ENCODE results near the gene FAM153A.
"Not testable (repeated sequence)": the region's sequence is repeated elsewhere in the genome, so short reads cannot be mapped to it uniquely, and the experiment has no call there.

FAM153A gene
- 3.8 to 57.1 (median 31.3) reads per million in 3 experiments for total RNA-seq

DNA sequence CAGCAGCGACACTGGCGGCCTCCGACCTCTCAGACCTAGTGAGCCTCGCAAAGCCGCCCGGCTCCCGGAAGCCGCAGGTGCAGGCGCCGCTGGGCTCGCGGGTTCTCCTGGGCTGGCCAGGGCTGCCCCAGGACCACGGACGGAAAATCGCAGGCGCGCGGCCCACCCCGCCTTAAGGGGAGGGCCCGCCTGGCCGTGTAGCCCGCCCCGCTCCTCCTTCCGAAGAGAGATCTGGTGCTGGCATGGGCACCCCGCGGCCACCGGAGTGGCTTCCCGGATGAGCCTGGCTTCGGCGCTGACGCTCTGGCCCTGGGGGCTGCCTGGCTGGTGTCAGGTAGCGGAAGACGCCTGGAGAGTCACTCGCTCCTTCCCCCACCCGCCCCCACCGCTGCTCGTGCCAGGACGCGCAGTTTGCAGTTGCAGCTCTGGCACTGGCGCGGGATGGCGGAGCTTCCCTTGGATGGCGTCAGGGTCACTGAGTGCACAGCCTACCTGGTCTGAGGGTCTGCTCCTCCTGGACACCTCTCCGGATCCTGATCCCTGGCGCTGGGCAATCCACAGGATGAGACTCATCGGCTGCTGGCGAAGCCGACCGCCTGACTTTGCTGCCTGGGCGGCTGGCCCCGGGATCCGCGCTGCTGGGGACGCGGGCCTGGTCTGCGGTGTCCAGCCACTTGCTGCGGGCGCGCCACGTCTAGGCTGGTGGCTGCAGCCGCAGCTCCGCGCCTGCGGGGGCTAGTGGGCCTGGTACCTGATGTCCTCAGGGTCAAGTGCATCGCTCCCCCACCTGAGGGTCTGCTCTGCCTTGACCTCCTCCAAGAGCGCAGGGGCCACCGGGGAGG, at the start of gene FAM153A:
TSS of gene FAM153A (minus strand) at position 108 of the 842 bp plus-strand sequence.
- peak; percentile 5 for DNase-seq

DNA sequence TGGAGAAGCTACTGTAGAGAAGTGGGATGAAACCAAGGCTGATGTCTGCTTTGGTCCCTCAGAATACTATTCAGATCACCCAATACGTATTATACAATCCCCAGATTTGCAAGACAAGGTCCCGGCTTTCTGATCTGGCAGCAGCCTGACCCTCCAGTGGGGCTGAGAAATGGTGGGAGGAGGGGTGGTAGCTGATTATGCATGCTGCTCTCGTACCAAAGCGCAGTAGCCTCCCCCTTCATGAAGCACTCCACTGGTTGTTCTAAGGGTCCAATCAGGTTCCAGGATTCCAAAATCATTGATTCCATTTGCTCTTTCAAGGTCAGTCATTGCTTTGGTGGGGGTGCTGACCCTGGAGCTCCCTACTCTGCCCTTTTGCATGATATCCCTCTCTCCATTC, 49.6 kb upstream of the FAM153A start:
- DNase-seq, result not testable (repeated sequence)

DNA sequence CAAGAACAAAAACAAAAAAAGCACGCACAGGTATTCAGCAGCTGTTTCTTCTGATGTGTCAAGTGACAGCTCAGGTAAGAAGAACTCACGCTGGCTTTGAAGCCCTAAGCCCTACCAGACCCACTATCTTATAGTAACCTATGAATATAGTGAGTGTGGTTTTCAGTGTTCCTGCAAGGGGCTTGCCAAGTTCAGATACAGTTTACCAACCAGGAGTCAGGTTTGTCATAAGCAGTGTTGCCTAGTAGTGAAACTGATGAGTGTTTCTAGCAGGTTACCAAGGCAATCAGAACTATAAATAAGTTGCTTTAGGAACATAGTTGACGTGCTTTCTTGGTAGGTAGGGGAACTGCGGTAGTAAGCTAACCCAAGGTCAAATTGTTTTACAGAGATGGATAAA, 43.4 kb upstream of the FAM153A start:
- DNase-seq, result peak; percentile 76

DNA sequence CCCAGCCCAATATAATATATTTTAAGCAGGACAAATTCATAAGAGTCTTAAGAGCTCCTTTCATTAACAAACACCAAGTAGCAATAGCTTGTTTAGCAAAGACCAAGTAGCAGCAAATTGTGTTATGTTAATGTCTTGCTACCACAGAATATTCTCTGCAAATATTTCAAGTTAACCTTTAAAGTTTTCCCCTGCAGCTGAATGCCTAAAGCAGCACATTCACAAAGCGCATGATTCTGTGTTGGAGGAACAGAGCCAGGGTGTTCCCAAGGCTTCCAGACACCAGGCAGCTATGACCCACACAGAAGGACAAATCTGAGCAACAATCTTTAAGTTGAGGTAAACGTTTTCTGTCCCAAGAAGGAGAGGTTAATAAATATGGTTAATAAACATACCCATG, 42.1 kb upstream of the FAM153A start:
- DNase-seq, result not testable (repeated sequence)

DNA sequence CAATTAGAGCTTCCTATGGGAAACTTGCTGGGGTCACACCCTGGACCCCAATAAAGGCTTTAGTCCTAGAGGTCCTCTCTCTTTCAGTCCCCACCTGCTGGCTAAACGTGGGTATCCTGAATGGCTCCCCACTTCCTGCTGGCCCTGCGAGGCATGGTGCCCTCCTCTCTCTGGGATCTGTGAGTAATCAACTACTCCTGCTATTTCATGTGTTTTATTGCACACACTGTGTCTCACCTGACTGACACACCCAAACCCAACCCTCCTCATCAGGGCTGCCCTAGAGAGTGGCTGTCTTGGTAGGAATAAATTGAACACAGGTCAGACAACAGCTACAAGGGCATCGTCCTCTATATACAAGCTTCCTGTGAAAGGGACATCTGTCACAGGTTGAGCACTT, 39.8 kb upstream of the FAM153A start:
- not testable (repeated sequence) for DNase-seq

DNA sequence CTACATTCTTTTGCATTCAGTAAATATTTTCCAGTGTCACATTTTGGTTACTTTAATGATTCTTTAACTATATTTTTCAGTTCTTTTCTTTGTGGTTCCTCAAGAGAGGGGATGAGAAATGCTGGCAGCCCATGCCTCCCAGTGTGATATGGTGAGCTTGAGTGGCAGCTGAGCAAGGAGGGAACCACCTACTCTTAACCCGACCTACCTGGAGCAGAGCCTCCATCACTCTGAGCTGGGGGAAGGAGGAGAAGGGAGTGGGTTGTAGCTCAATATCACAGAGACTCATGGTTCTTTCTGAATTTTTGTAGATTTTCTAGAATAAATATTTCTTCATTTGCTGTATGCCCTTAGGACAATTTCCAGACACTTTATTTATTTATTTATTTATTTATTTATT, 37.0 kb upstream of the FAM153A start:
- DNase-seq, result not testable (repeated sequence)

DNA sequence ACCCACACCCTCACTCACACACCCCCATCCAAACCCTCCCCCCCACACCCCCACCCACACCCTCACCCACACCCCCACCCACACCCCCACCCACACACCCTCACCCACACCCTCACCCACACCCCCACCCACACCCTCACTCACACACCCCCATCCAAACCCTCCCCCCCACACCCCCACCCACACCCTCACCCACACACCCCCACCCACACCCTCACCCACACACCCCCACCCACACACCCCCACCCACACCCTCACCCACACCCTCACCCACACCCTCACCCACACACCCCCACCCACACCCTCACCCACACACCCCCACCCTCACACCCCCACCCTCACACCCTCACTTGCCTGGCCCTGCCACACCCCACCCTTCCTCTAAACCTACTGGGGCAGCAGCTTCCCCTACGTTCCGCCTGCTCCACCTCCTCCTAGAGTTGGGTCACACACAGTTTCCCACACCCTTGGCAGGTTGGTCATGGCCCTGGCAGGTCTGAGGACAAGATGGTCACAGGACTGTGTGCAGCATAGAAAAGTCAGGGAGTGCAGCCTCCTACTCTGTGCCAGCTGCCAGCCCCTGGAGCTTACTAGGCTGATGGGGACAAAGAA, 30.2 kb upstream of the FAM153A start:
- not testable (repeated sequence) for DNase-seq

DNA sequence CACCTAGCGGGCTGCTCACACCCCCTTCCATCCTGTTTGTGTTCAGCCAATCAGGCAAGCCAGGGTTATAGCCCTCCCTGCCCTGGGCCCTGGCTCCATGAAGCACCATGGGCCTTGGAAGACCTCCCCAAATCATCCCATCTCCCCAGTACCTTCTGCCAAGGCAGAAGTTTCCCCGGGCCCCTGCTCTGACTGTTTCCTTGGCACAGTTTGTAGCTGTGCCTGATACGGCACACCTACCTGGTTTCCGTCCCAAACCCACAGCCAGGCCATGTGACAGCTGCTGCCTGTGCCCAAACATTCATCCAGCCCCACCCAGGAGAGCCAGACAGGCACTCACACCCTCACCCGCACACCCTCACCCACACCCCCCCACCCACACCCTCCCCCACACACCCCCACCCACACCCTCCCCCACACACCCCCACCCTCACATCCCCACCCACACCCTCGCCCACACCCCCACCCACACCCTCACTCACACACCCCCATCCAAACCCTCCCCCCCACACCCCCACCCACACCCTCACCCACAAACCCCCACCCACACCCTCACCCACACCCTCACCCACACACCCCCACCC, 29.6 kb upstream of the FAM153A start:
- peak; percentile 40 for DNase-seq

DNA sequence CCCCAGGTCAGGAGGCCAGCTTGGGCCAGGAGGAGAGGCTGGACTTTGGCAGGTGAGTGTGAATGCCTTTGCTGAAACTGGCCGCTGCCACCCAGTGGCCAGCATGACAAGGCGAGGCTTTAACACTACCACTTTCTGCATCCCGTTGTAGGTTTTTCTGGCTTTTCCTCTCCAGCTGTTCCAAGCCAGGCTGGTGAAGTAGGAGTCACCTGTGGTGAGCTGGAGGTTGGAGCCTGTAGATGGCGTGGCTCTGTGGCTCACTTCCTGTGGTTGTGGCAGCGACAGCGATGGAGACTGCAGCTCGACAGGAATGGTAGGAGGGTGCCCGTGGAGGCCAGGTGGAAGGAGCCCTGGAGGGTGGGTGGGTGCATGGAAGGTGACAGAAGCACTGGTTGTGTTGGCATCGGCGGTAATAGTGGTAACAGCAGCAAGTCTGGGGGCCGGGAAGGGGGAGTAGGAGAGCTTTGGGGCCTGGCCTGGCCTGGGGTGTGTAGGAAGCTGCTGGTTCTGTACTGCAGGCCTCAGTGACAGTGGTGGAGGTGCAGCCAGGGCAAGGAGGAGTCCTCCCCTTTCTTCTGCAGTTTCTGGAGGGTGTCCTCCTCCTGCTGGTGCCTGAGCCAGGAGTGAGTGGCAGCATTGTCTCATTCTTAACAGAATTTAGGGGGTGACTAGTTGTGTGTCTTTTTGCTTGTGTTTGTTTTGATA, 26.7 kb upstream of the FAM153A start:
- peak; percentile 54 for DNase-seq

DNA sequence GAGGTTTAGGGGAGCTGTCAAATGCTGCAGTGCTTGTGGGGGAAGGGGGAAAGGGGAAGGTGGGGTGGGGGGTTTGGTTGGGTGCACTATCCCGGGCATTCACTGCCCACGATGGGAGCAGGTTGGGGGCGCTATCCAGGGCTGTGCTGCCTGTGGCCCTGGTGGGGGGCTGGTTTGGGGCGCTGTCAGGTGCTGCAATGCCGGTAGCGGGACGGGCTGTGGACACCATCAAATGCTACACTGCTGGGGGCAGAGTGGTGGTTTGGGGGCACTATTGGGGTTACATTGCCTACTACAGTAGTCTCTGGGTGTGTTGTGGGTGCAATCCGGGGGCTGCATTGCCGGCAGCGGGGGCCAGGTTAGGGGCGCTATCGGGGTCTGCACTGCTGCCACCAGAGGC, 25.7 kb upstream of the FAM153A start:
- DNase-seq, result not testable (repeated sequence)

DNA sequence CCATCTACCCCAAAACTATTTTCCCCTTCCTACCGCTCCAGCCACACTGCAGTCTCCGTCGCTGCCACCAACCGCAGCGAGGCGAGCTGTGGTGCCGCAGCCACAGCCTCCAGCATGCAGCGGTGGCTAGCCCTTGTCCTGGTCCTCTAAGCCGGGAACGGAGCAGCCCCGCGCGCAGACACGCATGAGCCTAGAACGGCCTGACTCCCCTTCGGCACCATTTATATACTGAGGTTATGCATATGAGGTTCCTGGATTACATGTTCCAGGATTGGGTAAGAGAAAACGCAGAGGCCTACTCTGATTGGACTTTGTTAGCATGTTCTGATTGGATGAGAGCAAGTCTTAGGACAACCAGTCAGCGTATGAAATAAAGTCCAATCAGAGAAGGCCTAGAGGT, 24.6 kb upstream of the FAM153A start:
- DNase-seq, result not testable (repeated sequence)

DNA sequence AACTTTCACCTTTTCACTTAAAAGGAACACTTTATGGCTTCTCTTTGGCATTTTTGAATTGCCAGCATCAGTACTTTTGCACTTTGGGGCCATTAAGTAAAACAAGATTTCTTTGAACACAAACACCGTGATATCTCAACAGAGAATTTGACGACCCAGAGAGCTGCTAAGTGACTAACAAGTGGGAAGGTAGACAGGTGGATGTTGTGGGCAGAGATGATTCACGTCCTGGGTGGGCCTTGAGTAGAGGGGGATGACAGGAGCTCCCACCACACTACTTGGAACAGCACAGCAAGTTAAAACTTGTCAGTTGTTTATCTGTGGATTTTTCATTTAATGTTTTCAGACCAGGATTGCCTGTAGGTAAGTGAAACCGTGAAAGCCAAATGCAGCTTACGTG, 18.7 kb upstream of the FAM153A start:
- DNase-seq, result peak; percentile 6

DNA sequence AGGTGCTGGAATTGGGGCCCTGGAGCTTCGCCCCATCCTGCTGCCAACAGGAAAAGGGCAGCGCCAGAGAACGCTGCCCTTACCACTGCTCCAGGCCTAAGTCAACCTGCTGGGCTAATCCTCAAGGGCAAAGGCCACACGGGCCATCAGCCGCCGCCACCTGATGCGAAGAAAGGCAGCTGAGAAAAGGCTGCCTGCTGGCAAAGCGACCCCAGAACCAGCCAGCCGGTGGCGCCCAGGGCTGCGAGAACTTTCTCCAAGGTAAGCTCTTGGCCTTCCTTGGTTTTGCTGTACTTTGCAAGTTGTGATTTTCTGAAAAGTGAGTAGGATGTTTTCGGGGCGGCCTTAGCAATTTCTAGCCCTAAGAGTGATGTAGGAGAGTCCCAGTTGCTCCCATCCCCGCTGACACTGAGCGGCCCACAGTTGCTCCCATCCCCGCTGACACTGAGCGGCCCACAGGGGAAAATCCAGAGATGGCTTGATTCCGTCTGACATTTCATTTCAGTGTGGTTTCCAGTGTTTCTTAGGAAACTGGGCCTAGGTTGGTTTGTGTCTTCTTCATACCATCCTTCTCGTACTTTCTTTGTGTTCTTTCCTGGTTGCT, 15.6 kb upstream of the FAM153A start:
- DNase-seq, result peak; percentile 8

DNA sequence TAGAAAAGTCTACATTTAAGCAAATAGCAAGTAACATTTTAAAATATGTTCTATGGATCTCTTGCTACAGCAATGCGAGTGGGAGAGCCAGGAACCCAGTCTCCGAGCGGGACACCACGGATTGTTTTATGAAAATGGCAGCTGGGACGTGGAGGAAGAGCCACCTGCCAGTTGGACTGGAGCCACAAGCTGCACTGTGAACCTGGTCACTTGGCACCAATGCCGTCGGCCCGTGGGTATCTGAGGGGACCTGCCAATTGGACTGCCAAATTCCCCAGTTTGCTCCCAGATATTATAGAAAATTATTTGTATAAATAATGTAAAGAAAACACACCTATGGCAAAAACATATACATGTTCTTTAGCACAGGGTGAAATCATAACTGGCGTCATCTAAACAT, 10.6 kb upstream of the FAM153A start:
- DNase-seq, result not testable (repeated sequence)

DNA sequence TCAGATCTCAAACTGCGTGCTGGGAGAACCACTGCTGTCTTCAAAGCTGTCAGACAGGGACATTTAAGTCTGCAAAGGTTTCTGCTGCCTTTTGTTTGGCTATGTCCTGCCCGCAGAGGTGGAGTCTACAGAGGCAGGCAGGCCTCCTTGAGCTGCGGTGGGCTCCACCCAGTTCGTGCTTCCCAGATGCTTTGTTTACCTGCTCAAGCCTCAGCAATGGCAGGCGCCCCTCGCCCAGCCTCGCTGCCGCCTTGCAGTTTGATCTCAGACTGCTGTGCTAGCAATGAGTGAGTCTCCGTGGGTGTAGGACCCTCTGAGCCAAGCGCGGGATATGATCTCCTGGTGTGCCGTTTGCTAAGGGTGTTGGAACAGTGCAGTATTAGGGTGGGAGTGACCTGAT, 8.9 kb upstream of the FAM153A start:
- DNase-seq, result not testable (repeated sequence)

DNA sequence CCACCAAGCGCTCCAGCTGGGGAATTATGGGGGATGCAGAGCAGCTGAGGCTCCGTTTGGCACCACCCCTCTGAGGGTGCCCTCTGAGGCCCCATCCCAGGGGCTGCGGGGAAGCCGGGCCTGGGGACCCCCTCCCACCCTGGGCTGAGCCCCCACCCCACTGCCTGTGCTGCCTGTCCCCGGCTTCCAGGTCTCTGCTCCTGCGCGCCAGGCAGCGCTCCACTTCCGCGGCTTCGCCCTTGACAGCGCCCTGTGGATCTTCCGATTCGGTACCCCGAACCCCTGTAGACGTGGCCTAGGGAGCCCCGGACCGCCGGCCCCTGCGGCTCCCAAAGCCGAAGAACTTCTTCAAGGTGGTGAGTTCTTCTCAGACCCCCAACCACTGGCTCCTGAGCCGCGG, 530 bp downstream of the FAM153A start:
- not testable (repeated sequence) for DNase-seq

DNA sequence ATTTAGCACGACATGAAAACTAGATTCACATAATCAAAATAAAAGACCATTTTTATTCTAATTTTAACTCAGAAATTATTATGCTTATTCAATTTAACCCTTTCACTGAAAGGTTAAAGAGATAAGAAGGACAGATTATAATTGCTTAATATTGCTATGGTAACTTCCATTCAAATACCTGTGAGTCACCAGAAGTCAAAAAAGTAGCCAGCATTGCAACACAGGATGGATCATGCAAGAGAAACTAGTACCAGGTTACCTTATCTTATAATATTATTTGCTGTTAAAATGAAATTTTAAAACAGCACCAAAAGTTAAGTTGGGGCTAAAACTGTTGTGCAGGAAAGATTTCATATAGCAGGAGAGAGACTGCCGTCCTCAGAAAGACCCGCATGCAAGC, 11.5 kb downstream of the FAM153A start:
- DNase-seq, result not testable (repeated sequence)

DNA sequence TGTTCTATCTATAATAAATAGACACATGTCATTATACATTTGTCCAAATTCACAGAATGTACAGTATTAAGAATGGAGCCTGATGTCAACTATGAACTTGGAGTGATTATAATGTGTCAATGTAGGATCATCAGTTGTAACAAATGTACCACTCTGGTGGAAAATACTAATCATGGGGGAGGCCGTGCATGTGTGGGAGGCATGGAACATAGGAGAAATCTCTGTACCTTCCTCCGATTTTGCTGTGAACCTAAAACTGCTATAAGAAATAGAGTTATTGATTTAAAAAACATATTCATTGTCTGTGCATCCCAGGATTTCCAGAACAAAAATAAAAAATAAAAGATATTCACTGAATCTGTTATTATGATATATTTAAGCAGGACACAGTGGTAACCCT, 12.1 kb downstream of the FAM153A start:
- DNase-seq, result not testable (repeated sequence)

DNA sequence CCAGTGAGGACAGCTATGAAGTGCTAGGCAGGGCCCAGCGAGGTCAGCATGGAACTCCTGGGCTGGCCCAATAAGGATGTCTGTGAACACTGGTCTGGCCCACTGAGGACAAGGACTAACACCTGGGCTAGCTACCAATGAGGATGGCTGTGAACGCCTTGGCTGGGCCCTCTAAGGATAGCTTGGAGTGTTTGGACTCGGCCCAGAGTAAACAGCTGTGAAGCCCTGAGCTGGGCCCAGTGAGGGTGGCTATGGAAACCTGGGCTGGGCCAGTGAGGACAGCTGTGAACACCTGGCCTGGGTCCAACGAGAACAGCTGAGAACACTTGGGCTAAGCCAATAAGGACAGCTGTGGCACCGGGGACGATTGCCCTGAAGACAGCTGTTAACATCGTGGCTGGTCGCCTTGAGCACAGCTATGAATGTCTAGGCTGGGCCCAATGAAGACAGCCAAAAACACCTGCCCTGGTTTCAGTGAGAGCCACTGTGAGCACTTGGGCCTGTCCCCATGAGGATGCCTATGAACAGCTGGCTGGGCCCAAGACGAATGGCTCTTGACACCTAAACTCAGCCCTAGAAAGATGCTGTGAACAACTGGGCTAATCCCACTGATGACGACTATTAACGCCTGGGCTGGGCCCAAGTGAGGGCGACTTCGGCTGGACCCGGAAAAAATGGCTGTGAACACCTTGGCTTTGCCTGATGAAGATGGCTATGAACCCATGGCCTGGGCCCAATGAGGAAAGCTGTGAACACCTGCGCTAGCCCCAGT, 18.8 kb downstream of the FAM153A start:
- DNase-seq, result not testable (repeated sequence)

DNA sequence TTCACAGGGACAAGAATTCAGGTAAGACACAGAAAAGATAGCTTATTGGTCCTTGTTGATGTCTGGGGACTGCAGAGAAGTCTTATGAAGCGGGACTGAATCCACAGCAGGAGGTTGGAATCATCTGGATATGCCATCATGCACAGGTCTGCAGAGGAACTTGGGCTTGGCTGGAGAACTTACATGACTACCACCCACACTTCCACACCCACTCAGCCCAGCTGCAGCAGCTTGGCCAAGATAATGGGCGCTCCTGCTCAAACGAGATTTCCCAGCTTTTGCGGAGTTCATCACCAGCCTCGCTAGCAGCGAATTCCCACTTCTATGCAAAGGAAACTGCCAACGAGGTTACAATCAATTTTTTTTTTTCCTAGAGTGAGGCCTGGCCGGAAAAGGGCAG, 21.7 kb downstream of the FAM153A start:
- not testable (repeated sequence) for DNase-seq

DNA sequence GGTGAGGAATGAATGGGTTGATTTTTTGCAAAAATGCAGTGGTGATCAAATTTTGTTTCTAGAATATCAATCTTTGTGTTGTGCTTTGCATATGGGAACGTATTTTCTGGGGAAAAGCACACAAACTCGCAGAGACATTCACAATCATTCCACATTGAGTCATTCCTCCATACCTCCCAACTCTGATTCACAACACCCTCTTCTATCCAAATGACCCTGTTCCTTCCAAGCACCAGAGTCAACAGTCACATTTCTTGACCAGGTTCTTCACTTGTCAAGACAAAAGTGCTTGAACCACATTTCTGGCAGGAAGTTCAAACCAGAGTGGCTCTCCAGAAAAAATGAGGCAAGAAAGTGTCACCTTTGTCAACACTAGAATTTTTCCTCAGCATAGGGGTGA, 35.3 kb downstream of the FAM153A start:
- DNase-seq, result not testable (repeated sequence)

DNA sequence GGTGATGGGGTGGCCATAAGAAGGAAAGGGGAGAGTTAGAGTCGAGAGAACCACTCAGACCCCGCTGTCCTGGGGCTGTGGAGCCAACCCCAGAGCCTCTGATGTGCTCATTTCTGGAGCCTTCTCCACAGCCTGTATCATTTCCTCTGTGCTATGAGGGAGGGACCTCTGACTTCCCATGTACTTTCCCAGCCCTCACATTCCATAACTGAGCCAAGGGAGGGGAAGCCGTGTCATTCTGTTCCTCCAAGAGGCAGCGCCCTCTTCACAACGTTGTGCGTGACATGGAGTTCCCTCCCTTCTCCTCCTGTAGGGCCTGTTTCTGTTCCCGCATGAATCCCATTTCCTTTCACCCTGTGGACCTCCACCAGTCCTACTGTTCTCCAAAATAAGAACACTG, 57.8 kb downstream of the FAM153A start:
- DNase-seq, result not testable (repeated sequence)
